Measurements from ENCODE around the gene HNRNPF.
A peak's percentile ranks its signal among the peaks of the same experiment; 100 is the strongest.

The HNRNPF gene

DNA sequence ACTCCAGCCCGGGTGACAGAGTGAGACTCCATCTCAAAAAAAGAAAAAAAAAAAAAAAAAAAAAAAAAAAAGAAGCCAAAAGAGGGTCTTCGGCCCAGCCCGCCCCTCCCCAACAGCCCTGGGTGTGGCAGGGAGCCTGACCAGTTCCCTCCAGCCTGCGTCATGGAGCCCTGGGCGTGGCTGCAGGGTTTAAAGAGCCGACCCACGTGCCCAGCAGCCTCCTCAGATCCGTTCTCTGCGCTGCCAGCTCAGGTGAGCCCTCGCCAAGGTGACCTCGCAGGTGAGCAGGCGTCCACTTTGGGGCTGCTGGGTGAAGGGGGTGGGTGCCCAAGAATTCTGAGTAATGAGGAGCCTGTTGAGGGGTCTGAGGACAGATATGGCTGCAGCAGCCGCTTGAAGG lies 37.6 kb downstream of the HNRNPF start, which contains the start of gene FXYD4:
FXYD4 (plus strand) TSS at position 219 of the 400 bp plus-strand sequence. CDS start 2,111 bp downstream, outside the sequence.
- DNase-seq (ENCODE audit: low spot score): no peak
- TF ChIP-seq, protein P1, sequence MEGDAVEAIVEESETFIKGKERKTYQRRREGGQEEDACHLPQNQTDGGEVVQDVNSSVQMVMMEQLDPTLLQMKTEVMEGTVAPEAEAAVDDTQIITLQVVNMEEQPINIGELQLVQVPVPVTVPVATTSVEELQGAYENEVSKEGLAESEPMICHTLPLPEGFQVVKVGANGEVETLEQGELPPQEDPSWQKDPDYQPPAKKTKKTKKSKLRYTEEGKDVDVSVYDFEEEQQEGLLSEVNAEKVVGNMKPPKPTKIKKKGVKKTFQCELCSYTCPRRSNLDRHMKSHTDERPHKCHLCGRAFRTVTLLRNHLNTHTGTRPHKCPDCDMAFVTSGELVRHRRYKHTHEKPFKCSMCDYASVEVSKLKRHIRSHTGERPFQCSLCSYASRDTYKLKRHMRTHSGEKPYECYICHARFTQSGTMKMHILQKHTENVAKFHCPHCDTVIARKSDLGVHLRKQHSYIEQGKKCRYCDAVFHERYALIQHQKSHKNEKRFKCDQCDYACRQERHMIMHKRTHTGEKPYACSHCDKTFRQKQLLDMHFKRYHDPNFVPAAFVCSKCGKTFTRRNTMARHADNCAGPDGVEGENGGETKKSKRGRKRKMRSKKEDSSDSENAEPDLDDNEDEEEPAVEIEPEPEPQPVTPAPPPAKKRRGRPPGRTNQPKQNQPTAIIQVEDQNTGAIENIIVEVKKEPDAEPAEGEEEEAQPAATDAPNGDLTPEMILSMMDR (IDR thresholded peaks at IDR 0.05; ENCODE audit: extremely low read depth, missing control alignments): no peak

DNA sequence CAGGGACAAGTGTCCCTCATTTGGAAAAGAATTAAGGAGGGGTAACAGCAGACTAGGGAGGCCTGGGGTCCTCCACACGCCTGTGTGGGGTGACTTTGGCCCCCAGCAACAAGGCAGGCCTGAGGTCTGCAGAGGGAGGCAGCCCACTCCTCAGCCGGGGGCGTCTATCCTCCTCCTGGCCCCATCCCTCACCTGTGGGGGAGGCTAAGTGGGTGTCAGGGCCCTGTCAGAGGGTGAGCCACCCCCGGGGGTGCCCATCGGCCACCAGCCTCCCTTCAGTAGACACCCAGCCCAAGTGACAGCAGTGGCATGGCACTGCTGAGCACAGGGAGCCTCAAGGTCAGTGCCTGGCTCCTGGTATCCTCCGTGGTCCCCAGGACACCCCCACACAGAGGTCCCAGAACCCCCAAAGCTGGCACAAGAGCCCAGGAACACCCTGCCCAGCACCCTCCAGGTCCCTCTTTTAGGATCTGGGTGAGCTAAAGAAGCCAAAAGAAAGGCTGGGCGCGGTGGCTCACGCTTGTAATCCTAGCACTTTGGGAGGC lies 38.2 kb downstream of the HNRNPF start:
- no peak for DNase-seq (ENCODE audit: low spot score)
- TF ChIP-seq, protein P1 (IDR thresholded peaks at IDR 0.05; ENCODE audit: extremely low read depth, missing control alignments): no peak

DNA sequence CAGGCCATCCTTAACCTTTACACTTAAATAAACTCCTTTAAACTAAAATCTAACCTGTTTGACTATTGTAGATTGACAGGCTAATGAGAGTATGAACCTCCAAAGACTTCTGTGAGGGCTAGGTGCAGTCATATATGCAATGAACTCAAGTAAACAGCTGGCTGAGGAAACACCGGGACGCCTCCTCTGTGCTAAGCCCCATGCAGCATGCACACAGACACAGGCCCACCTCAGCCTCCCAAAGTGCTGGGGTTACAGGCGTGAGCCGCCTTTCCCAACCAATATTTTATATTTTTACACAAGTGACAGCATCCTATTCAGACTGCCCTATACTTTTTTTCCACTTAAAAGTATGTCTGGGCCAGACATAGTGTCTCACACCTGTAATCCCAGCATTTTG lies 39.1 kb downstream of the HNRNPF start:
- TF ChIP-seq, protein P1 (IDR thresholded peaks at IDR 0.05; ENCODE audit: extremely low read depth, missing control alignments): no peak
- DNase-seq (ENCODE audit: low spot score): no peak

DNA sequence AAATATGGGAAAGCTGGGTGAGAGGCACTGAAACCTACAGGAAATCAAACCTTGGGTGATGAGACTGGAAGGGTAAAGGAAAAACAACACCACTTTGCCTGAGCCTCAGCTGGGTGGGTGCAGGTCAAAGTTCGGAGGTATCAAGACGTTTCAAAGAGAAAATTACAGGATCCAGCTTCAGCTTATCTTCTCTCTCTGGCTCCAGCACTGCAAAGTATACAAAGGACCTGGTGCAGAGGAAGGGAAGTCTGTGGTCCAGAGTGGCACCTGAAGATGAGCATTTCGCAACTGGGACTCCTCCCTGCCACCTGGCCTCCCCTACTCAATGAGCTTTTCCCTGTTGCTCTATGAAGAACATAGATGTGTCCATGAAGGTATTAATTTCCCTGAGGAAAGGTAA lies 44.0 kb downstream of the HNRNPF start:
- TF ChIP-seq, protein P1 (IDR thresholded peaks at IDR 0.05; ENCODE audit: extremely low read depth, missing control alignments): no peak
- DNase-seq (ENCODE audit: low spot score): no peak

DNA sequence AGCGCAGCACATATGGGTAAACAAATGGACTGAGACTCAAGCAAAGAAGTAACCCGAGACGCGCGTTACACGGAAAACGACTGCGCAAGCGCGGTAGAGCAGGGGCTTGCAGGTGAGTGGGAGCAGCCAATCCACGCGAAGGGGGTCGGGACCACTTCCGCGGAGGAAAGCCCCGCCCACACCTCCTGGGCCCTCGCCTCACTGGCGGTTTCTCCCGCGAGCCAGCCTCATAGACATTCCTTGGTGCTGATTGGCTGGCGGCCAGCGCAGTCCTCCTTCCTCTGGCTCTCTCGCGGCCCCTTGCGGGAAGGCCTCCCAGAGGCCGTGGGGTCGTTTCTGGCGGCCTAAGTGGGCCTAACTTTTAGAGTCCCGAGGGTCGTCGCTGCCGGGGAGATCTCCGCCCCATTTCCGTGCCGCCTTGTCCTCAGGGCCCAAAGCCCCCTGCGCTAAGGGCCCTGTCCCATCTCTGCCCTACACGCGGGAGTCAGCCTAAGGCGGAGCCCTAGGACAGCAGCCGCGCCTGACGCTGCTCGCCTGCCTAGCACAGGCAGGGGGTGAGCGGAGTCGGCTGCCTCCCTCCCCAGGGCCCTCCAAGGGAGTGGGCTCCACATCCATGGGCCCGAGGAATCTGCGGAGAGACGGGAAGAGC lies 46.7 kb downstream of the HNRNPF start:
- TF ChIP-seq, protein P1 (IDR thresholded peaks at IDR 0.05; ENCODE audit: extremely low read depth, missing control alignments): peak; percentile 49
- peak; percentile 96 for DNase-seq (ENCODE audit: low spot score)

DNA sequence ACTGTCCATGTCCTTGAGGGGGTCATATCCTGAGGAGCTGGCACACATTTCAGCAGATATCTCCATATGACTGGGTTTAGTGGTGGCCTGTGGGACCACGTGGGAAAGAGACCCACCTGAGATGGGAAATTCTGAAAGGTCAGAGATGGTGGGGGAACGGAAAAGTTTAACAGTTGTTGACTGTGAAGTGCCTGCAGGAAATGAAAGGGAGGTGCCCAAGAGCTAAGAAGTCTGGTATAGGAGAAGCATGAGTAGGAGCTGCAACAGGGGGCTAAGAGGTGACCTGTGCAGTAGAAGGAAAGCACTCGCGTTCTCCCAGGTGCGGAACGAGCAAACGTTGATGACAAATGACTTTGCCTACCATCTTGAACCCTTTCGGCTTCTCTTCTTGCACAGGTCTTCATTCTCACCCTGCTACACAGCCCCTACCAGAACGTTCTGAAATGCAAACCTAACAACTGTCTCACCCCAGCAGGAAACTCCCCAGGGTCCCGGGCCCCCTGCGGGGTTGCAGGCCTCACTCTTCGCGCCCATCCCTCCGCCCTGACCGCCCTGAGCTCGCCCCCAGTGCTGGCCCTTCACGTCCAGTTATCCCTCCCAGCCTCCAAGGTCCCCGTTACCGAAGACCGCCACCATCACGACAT lies 47.3 kb downstream of the HNRNPF start:
- DNase-seq (ENCODE audit: low spot score): no peak
- TF ChIP-seq, protein P1 (IDR thresholded peaks at IDR 0.05; ENCODE audit: extremely low read depth, missing control alignments): no peak

DNA sequence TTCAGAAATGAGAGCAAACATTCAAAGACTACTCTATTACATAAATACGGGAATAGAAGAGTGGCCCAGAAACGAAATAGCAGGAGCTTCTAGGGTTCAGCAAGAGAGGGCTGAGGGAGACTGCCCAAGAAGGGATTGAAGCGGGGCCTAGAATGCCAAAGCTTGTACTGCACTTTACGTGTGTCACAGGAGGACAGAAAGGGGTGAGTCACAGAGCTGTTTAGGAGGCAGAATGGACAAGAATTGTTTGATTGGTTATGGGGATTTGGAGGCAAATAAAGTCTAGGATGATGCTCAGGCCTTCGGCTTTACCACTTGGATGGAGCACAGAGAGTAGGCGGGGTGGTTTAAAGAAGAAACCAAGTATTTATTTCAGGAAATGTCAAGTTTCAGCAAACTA lies 48.9 kb downstream of the HNRNPF start:
- TF ChIP-seq, protein P1 (IDR thresholded peaks at IDR 0.05; ENCODE audit: extremely low read depth, missing control alignments): no peak

More for the DNA sequence above, 48.9 kb downstream of the HNRNPF start:
- no peak for DNase-seq (ENCODE audit: low spot score)

Measured in GM20000 (cell line).